Uterus (tissue), 4 donors: Measurements from ENCODE around the gene PTPRN2. TPM values are rescaled to one million over a fixed set of nuclear protein-coding genes. Genes with fewer than 3 reads are reported as not detected.
A peak's percentile ranks its signal among the peaks of the same experiment; 100 is the strongest.

Source experiments
- DNase-seq, 2 donors: peaks; one replicate each; pipeline ENCODE4 v3.0.0-alpha.2; 2019 to 2020
- H3K27ac ChIP-seq, 2 donors: fragments of 200-600 bp; sonication (generic); 1 replicate in 1 of 2; 2 replicates in 1 of 2; pipeline ENCODE4 v1.5.1; 2016 to 2018
- H3K27me3 ChIP-seq, 2 donors: fragments of 200-600 bp; sonication (generic); one replicate each; pipeline ENCODE4 v1.5.1; 2018 to 2019; ENCODE audit warnings: control low read depth in 1 of 2
- H3K36me3 ChIP-seq, 2 donors: fragments of 200-600 bp; sonication (generic); one replicate each; pipeline ENCODE4 v1.5.1; 2019; ENCODE audit warnings: control low read depth in 1 of 2
- H3K4me1 ChIP-seq, 2 donors: fragments of 200-600 bp; sonication (generic); one replicate each; pipeline ENCODE4 v1.5.1; 2018 to 2019; ENCODE audit warnings: control low read depth in 1 of 2
- H3K4me3 ChIP-seq, 2 donors: fragments of 200-600 bp; sonication (generic); 1 replicate in 1 of 2; 2 replicates in 1 of 2; pipeline ENCODE4 v1.5.1; 2018 to 2019; ENCODE audit warnings: mild to moderate bottlenecking in 1 of 2
- H3K9me3 ChIP-seq, 2 donors: fragments of 200-600 bp; sonication (generic); one replicate each; pipeline ENCODE4 v1.5.1; 2019; ENCODE audit warnings: control low read depth in 1 of 2
- CTCF ChIP-seq, 4 experiments: fragments of 200-600 bp in 2 of 4; fragments of 450-650 bp in 2 of 4; sonication (generic) in 2 of 4; IDR thresholded peaks; one replicate each; pipeline ENCODE4 v1.5.1; 2016 to 2019; ENCODE audit warnings: antibody characterized with exemption in 4 of 4, mild to moderate bottlenecking in 2 of 4, moderate library complexity in 1 of 4
- POLR2A ChIP-seq, 2 donors: fragments of 450-650 bp; IDR thresholded peaks; one replicate each; pipeline ENCODE4 v1.6.1; 2016; ENCODE audit warnings: antibody characterized with exemption in 2 of 2, mild to moderate bottlenecking in 1 of 2, moderate library complexity in 1 of 2
- intact Hi-C: fragments of 100-400 bp; cut with DNase I; formaldehyde crosslinking; loops from one replicate; pipeline ENCODE4 v1.15.1; 2023; ENCODE audit warnings: low total_unique reads
- total RNA-seq, 4 donors: library from RNA; depleted of rRNA in 3 of 4; stranded (reverse); fragments of >200 nt in 3 of 4; gene quantifications; one replicate each; pipeline versions ENCODE4 v1.1.0 to v1.2.4, GENCODE V29; 2014 to 2023
- donor health status: DM: yes; HTN: yes; CAD: no.

The PTPRN2 gene
- total RNA-seq, 4 donors from 2014 or later: 1.2 to 5.2 (median 2.3) TPM

GRCh38 chr7:157694376-157694665 is 893.3 kb downstream of the PTPRN2 start:
- peaks cover 0 to 12% of the 10 kb centered on the region in 2 donors for H3K27me3 ChIP-seq
- H3K4me1 ChIP-seq: peaks cover 0 to 10% of the 10 kb centered on the region in 2 donors
- intact Hi-C loops: no loop called here
- peak in 1 of 2 donors; percentile 2 for DNase-seq
- TF ChIP-seq POLR2A (IDR thresholded peaks at IDR 0.05): no peak
- H3K4me3 ChIP-seq: no peak overlapping the region
- no peaks in the 10 kb centered on the region for H3K36me3 ChIP-seq
- H3K9me3 ChIP-seq: no peaks in the 10 kb centered on the region
- H3K27ac ChIP-seq: no peak overlapping the region

GRCh38 chr7:157693521-157694375 is 893.9 kb downstream of the PTPRN2 start:
- DNase-seq: peak in 1 of 2 donors; percentile 1
- peaks cover 0 to 10% of the 10 kb centered on the region in 2 donors for H3K4me1 ChIP-seq
- no peaks in the 10 kb centered on the region for H3K36me3 ChIP-seq
- no peak overlapping the region for H3K4me3 ChIP-seq
- no peak overlapping the region for H3K27ac ChIP-seq
- no peak for TF ChIP-seq POLR2A (IDR thresholded peaks at IDR 0.05)
- no peak for TF ChIP-seq CTCF (IDR thresholded peaks at IDR 0.05)
- H3K27me3 ChIP-seq: peaks cover 0 to 18% of the 10 kb centered on the region in 2 donors
- H3K9me3 ChIP-seq: no peaks in the 10 kb centered on the region
- intact Hi-C loops: no loop called here

DNA sequence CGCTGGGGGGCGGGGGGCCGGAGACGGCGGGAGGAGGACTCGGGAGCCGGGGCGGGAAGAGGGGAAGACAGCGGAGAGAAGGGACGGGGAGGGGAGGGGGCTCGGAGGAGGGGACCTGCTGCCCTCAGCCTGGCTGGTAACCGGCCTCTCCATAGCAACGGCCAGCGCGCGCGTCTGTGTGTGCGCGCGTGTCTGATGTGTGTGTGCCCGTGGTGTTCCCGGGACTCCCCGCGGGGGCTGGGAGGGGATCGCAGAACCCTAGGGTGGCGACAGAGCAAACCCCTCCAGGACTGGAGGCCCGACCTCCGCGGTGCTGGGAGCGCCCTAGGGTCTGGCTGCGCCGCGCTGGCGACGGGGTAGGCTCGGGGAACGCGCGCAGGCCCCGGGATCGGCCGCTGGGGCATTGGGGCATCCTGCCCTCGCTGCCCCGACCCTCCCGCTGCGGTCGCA is 894.5 kb downstream of the PTPRN2 start:
- Histone ChIP-seq H3K36me3 (no peaks in the 10 kb centered on the region), H3K27me3 (peaks cover 0 to 24% of the 10 kb centered on the region in 2 donors), H3K27ac (no peak overlapping the region), H3K4me3 (no peak overlapping the region), H3K4me1 (peaks cover 0 to 10% of the 10 kb centered on the region in 2 donors), H3K9me3 (no peaks in the 10 kb centered on the region)
- intact Hi-C loops: no loop called here
- peak in 1 of 2 donors; percentile 1 for DNase-seq
- TF ChIP-seq CTCF (IDR thresholded peaks at IDR 0.05): no peak

- intact Hi-C loops: no loop called here
- Histone ChIP-seq H3K4me1 (peaks cover 0 to 10% of the 10 kb centered on the region in 2 donors), H3K36me3 (no peaks in the 10 kb centered on the region), H3K27ac (no peak overlapping the region), H3K27me3 (peaks cover 0 to 30% of the 10 kb centered on the region in 2 donors), H3K9me3 (no peaks in the 10 kb centered on the region), H3K4me3 (no peak overlapping the region)
- DNase-seq: no peak
- TF ChIP-seq POLR2A (IDR thresholded peaks at IDR 0.05): no peak
- no peak for TF ChIP-seq CTCF (IDR thresholded peaks at IDR 0.05)
These were observed 895.1 kb downstream of the PTPRN2 start for GRCh38 chr7:157692460-157693011.

- DNase-seq: peak in 1 of 2 donors; percentile 3
- Histone ChIP-seq H3K27ac (no peak overlapping the region), H3K4me1 (peaks cover 0 to 10% of the 10 kb centered on the region in 2 donors), H3K9me3 (no peaks in the 10 kb centered on the region), H3K36me3 (no peaks in the 10 kb centered on the region), H3K4me3 (no peak overlapping the region), H3K27me3 (peaks cover 0 to 37% of the 10 kb centered on the region in 2 donors)
- TF ChIP-seq CTCF (IDR thresholded peaks at IDR 0.05) (no peak), POLR2A (IDR thresholded peaks at IDR 0.05) (no peak)
- intact Hi-C loops: no loop called here
These were observed 895.8 kb downstream of the PTPRN2 start for GRCh38 chr7:157691586-157692459.
